Osteoblast (primary cell): ENCODE results near the gene MED7. TPM values are rescaled to one million over a fixed set of nuclear protein-coding genes. Genes with fewer than 3 reads are reported as not detected.

Experiments used
- DNase-seq: peaks from one replicate; pipeline ENCODE4 v3.0.0; 2011; ENCODE audit warnings: low spot score, mixed read lengths; ENCODE audit not compliant: insufficient read length; ENCODE audit errors: missing footprints
- H2AFZ ChIP-seq: 2 replicates; pipeline ENCODE4 v1.6.0; 2011; ENCODE audit warnings: mild to moderate bottlenecking, low read length
- H3K27ac ChIP-seq: 2 replicates; pipeline ENCODE4 v1.5.1; 2011; ENCODE audit warnings: mild to moderate bottlenecking, low read depth, low read length, moderate library complexity
- H3K27me3 ChIP-seq: 2 replicates; pipeline ENCODE4 v1.6.0; 2012; ENCODE audit warnings: mild to moderate bottlenecking, control low read depth, inconsistent platforms, low read length, moderate library complexity; ENCODE audit not compliant: insufficient read depth
- H3K36me3 ChIP-seq: 2 replicates; pipeline ENCODE4 v1.5.1; 2011; ENCODE audit warnings: mild to moderate bottlenecking, low read length, control low read depth, moderate library complexity; ENCODE audit not compliant: insufficient read depth
- H3K4me1 ChIP-seq: 2 replicates; pipeline ENCODE4 v1.5.1; 2011; ENCODE audit warnings: mild to moderate bottlenecking, low read length, control low read depth, moderate library complexity; ENCODE audit not compliant: insufficient read depth
- H3K4me2 ChIP-seq: 2 replicates; pipeline ENCODE4 v1.6.0; 2011; ENCODE audit warnings: mild to moderate bottlenecking, low read length; ENCODE audit not compliant: insufficient read depth
- H3K4me3 ChIP-seq: fragments of 200-600 bp; sonication (generic); 3 replicates; pipeline ENCODE4 v1.5.1; 2012; ENCODE audit warnings: mild to moderate bottlenecking, low read length, inconsistent platforms; ENCODE audit not compliant: insufficient read depth
- H3K79me2 ChIP-seq: 2 replicates; pipeline ENCODE4 v1.6.0; 2012; ENCODE audit warnings: mild to moderate bottlenecking, low read length, control low read depth, inconsistent platforms; ENCODE audit not compliant: insufficient read depth
- H3K9me3 ChIP-seq: 2 replicates; pipeline ENCODE4 v1.5.1; 2011; ENCODE audit warnings: low read depth, low read length, control low read depth
- H4K20me1 ChIP-seq: 2 replicates; pipeline ENCODE4 v1.6.0; 2012; ENCODE audit warnings: mild to moderate bottlenecking, low read length, control low read depth; ENCODE audit not compliant: insufficient read depth
- total RNA-seq: library from RNA; depleted of rRNA; stranded (reverse); fragments of >200 nt; gene quantifications from 2 replicates; pipeline ENCODE4 v1.2.3, GENCODE V29; 2012
- TF ChIP-seq, protein P1 (sequence below): IDR thresholded peaks from 2 replicates; pipeline ENCODE4 v1.5.1; 2011; ENCODE audit warnings: mild to moderate bottlenecking, low read depth, low read length, moderate library complexity; ENCODE audit errors: extremely low read depth

Gene MED7
- total RNA-seq, 1 donor, result 11.6 TPM

- Histone ChIP-seq H3K79me2 (no peaks in the 10 kb centered on the region), H3K4me3 (no peak within 1 kb of the TSS), H3K9me3 (no peaks in the 10 kb centered on the region), H3K4me1 (no peaks in the 10 kb centered on the region), H3K36me3 (no peaks in the 10 kb centered on the region), H3K4me2 (no peak within 1 kb of the TSS), H2AFZ (no peak within 1 kb of the TSS), H3K27ac (no peak within 1 kb of the TSS), H4K20me1 (no peaks in the 10 kb centered on the region), H3K27me3 (peaks cover 4% of the 10 kb centered on the region)
- DNase-seq, result no peak
- TF ChIP-seq, protein P1, sequence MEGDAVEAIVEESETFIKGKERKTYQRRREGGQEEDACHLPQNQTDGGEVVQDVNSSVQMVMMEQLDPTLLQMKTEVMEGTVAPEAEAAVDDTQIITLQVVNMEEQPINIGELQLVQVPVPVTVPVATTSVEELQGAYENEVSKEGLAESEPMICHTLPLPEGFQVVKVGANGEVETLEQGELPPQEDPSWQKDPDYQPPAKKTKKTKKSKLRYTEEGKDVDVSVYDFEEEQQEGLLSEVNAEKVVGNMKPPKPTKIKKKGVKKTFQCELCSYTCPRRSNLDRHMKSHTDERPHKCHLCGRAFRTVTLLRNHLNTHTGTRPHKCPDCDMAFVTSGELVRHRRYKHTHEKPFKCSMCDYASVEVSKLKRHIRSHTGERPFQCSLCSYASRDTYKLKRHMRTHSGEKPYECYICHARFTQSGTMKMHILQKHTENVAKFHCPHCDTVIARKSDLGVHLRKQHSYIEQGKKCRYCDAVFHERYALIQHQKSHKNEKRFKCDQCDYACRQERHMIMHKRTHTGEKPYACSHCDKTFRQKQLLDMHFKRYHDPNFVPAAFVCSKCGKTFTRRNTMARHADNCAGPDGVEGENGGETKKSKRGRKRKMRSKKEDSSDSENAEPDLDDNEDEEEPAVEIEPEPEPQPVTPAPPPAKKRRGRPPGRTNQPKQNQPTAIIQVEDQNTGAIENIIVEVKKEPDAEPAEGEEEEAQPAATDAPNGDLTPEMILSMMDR, result no peak
Observed at GRCh38 chr5:157180374-157181264, 38.0 kb upstream of the MED7 start, which contains the start of gene ITK. Gene ITK (plus strand): TSS chr5:157180840. CDS start chr5:157180978, 138 bp downstream.

DNA sequence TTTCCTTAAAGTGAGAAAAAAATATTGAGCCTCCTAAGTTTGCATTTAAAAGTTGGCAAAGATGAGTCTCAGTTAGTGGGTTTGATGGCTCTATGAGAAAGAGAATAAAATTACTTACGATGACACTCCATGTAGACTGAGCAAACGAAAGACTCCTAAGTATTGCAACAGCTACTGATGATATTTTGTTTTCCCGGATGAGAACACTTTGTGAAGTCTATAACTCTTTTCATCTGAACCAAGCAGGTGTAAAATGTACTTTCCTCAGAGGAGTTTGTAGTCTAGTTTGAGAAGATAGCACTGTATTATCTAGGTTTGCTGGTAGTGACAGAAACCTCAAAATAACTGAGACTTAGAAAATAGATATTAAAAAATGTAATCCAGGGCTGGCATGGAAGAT, 36.3 kb upstream of the MED7 start:
- Histone ChIP-seq H3K4me3 (no peak overlapping the region), H3K36me3 (no peaks in the 10 kb centered on the region), H3K27ac (no peak overlapping the region), H3K9me3 (no peaks in the 10 kb centered on the region), H2AFZ (no peak overlapping the region), H3K27me3 (peaks cover 4% of the 10 kb centered on the region), H4K20me1 (no peaks in the 10 kb centered on the region), H3K4me2 (no peak overlapping the region), H3K79me2 (no peaks in the 10 kb centered on the region), H3K4me1 (no peaks in the 10 kb centered on the region)
- TF ChIP-seq, protein P1, result no peak
- DNase-seq, result no peak

DNA sequence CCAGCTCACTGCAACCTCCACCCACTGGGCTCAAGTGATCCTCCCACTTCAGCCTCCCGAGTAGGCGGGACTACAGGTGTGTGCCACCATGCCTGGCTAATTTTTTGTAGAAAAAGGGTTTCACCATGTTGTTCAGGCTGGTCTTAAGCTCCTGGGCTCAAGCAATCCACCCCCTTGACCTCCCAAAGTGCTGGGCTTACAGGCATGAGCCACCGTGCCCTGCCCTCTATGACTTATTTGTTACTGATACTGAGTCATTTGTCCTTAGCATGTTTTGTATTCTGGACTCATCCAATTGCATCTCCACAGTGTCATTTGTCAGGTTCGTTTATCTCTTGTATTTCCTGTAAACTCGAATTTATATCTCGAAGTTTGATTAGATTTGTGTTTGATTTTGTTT, 35.3 kb upstream of the MED7 start:
- H3K4me1 ChIP-seq, result no peaks in the 10 kb centered on the region
- H3K36me3 ChIP-seq, result no peaks in the 10 kb centered on the region
- TF ChIP-seq, protein P1, result no peak
- H3K27me3 ChIP-seq, result peaks cover 4% of the 10 kb centered on the region
- no peak for DNase-seq
- H3K9me3 ChIP-seq, result no peaks in the 10 kb centered on the region
- no peak overlapping the region for H3K4me2 ChIP-seq
- no peak overlapping the region for H3K27ac ChIP-seq
- no peak overlapping the region for H3K4me3 ChIP-seq
- no peak overlapping the region for H2AFZ ChIP-seq
- no peaks in the 10 kb centered on the region for H3K79me2 ChIP-seq
- no peaks in the 10 kb centered on the region for H4K20me1 ChIP-seq

- Histone ChIP-seq H3K27me3 (no peaks in the 10 kb centered on the region), H2AFZ (no peak overlapping the region), H4K20me1 (no peaks in the 10 kb centered on the region), H3K4me2 (no peak overlapping the region), H3K9me3 (no peaks in the 10 kb centered on the region), H3K36me3 (no peaks in the 10 kb centered on the region), H3K27ac (no peak overlapping the region), H3K4me1 (no peaks in the 10 kb centered on the region), H3K4me3 (no peak overlapping the region), H3K79me2 (no peaks in the 10 kb centered on the region)
- no peak for DNase-seq
- TF ChIP-seq, protein P1, result no peak
Observed at GRCh38 chr5:157175071-157175612, 32.5 kb upstream of the MED7 start.
